NOMO-1 treated with DMSO at 0.1 percent for 48 hours (cell line): ENCODE data around the gene PRKG1.

Experiments used
- DNase-seq: peaks from one replicate; lab custom pipeline; 2025; ENCODE audit not compliant: unreplicated experiment; lab: John Stamatoyannopoulos, UW

Gene PRKG1

DNA sequence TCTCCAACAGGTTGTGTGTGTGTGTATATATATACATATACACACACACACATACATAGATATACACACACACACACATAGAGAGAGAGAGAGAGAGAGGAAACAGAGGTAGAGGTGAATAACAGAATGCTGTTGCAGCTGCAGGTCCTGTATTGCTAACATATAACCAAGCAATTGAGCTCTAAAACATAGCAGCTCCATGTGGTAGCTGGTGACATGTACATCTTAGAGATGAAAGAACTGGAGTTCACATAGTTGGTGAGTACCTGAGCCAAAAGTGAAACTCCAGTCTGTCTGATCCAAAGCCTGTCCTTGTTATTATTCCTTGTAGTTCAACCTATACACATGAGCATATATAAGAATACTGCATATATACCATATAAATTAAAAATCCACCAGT lies 778.0 kb downstream of the PRKG1 start:
- DNase-seq: no peak

DNA sequence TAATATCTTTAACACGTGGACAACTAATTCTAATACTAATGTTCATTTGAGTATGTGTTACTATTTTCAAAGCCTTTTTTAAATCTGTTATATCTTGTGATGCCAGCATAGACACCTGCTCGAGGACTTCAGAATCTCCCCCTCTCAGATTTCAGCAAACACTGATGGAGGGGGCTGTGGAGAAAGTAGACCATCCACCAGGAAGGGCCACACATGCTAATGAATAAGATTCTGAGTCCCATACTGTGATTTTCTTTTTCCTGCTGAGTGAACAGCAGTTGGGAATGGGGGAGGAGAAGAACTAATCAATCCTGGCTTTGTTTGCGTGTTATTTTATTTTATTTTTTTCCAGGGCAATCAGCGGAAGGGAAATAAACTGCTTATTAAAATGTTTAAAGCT lies 783.0 kb downstream of the PRKG1 start:
- no peak for DNase-seq

DNA sequence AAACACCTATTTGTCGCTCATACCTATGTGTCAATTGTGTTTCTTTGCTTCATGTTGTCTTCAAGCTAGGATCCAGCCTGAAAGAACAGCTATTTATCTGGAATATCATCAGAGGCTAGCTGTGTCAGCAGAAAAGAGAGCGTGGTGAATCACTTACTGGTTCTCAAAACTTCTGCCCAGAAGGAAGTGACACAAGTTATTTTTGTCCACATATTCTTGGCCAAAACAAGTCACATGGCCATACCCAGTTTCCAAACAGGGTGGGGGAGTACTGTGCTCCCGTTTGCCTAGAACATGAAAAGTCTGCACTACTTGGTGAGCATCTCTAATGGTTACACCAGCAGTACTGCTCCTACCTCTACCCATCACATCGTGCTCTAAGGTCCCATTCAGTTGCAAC lies 786.0 kb downstream of the PRKG1 start:
- no peak for DNase-seq

DNA sequence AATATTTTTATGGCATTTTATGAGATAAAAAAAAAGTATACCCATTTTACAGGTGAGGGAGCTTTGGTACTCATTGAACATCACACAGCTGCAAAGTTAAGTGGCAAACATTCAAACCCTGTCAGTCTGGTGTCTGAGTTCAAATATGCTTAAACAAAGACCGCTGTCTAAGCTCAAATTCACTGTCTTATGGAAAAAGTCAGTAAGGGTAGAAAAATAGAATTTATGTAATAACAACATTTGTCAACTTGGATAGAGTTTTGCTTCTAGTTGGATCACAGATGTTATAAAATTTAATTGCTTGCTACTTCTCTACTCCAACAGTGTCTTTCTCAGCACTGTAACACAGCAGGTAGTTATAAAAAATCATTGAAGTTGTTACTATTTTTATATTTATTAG lies 786.8 kb downstream of the PRKG1 start:
- DNase-seq: no peak

- DNase-seq: no peak
Measured at GRCh38 chr10:51861731-51862130, 787.4 kb downstream of the PRKG1 start.

GRCh38 chr10:51862149-51862548 lies 787.9 kb downstream of the PRKG1 start:
- DNase-seq: no peak

GRCh38 chr10:51867956-51868355 lies 793.7 kb downstream of the PRKG1 start:
- DNase-seq: no peak

- no peak for DNase-seq
Measured at GRCh38 chr10:51874131-51874530, 799.8 kb downstream of the PRKG1 start.

- DNase-seq: no peak
Measured at GRCh38 chr10:51875610-51876009, 801.3 kb downstream of the PRKG1 start.

DNA sequence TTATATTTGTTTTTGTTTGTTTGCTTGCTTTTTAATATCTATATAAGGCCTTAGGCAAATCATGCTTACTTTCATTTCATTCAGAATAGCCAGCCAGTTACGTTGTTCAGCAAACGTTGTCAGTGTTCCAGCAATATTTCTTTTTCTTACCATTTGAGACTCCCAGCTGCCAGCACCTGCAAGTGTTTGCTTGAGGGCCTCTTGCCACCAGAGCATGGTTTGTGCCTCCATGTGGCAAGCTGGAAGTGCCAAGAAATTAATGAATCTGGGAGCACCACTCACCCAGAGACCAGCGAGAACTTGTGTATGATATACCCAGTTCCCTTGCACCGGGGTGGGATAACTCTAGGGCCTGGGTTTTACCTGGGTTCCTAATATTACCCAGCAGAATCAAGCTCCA lies 802.2 kb downstream of the PRKG1 start:
- DNase-seq: no peak

GRCh38 chr10:51876979-51877378 lies 802.7 kb downstream of the PRKG1 start:
- no peak for DNase-seq

DNA sequence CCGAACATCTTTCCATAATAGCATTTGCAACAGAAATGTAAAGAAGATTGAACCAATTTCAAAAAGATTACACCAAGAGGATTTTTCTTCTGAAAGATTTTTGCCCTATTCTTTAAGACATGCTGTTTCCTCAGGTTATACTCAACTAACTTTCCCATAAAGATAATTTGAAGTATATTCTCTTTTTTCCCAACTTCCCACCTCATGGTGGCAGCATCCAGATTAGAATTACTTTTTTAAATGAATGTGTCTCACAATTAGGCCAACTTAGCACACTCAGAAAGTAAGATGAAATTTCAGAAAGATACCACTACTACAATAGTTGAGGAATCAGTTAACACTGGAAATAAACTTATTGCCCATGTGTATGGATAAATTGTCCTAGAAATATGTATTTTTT lies 803.3 kb downstream of the PRKG1 start:
- no peak for DNase-seq

- DNase-seq: no peak
Measured at GRCh38 chr10:51878695-51879094, 804.4 kb downstream of the PRKG1 start.

DNA sequence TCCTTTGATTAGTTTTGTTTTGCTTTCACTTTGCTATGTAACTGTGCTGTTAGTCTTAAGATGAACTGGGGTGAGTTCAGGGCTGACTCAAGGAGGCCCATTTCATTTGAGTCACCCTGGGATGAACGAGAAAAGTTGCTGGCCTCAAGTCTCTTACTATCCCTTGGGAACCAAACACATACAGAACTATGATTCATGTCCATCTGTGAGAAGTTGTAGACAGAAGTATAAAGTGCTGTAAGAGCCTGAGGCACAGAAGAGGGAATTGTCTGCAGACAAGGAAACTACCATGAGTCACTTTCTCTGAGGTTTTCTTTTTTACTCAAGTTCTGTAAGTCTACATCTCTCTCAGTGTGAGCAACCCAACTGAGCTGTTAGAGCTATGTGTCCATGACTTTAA lies 805.0 kb downstream of the PRKG1 start:
- DNase-seq: no peak

GRCh38 chr10:51881213-51881612 lies 806.9 kb downstream of the PRKG1 start:
- DNase-seq: no peak

DNA sequence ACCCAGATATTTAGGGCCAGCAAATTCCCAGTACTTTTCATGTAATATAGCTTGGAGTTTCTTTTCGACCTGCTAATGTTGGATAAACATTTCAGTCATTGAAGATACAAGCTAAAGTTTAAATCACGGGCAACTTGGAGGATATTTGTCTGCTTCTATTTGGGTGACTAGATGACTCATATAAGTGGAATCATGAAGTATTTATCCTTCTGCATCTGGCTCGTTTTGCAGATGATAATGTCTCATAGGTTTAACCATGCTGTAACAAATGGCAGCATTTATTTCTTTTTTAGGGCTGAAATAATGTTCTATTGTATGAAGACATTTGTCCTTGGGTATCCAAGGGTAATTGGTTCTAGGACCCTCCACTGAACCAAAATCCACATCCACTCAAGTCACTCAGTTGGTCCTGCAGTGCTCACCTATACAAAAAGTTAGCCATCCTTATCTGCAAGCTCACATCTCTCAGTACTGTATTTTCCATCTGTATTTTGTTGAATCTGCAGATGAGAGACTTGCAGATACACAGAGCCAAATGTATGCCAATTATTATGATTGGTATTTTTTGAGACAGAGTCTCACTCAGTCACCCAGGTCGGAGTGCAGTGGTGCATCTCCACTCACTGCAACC lies 812.3 kb downstream of the PRKG1 start:
- DNase-seq: no peak

DNA sequence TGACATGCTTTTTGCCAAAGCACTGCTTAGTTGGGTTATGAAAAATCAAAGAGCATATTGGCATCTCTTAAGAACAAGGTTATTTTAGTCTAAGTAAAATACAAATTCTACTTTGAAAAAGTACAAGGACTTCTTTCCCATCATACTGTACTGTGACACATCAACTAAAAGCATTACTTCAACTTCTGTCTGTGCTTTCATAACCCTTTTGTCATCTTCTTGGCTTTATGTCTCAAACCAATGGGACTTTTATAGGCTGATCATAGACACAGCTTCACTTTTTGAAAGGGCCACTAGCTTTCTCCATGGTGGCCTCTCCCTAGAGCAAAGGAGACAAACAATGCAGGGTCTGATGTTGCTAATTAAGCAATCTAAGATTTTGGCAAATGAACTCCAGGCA lies 814.0 kb downstream of the PRKG1 start:
- DNase-seq: no peak

- no peak for DNase-seq
Measured at GRCh38 chr10:51892313-51892712, 818.0 kb downstream of the PRKG1 start.

GRCh38 chr10:51892965-51893658 lies 818.8 kb downstream of the PRKG1 start:
- no peak for DNase-seq

GRCh38 chr10:51894771-51895578 lies 820.7 kb downstream of the PRKG1 start:
- no peak for DNase-seq

DNA sequence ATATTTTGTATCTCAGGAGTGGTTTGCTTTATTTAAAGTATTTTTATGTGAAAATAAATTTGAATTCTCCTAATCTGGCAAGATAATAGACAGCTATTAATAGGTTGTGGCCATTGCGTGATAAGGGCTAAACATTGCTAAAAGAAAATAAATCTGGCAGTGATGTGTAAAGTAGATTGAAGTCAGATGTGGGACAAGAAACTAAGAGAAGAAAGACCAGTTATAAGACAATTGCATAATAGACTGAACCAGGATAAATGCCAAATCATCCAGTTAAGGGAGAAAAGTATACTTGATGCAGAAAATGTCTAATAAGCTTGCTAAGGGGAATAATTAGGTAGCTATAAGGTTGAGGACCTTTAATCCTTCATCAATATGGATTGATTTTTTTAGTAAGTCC lies 822.6 kb downstream of the PRKG1 start:
- DNase-seq: no peak

DNA sequence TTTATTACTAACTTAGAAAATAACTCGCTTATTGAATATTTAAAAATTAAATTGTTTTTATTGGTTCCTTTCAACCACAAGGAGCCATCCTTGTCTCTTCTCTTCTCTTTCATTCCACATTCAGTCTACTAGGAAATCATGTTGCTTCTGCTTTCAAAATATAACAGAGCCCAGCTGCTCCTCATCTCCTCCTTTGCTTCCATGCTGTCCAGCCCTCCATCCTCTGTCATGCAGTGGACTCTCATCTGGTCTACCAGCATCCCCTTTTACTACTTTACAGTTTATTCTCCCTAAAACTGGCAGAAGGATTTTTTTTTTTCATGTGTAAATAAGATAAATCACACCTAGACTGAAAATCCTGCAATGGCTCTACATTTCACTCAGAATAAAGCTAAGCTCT lies 823.3 kb downstream of the PRKG1 start:
- no peak for DNase-seq
